VCaP (cell line): Measurements from ENCODE around the gene PRPH2.
"Not testable (repeated sequence)": the region's sequence is repeated elsewhere in the genome, so short reads cannot be mapped to it uniquely, and the experiment has no call there.

Source experiments
- H3K27ac ChIP-seq: fragments of 450-650 bp; 2 replicates; pipeline ENCODE4 v1.5.1; 2017
- CTCF ChIP-seq: fragments of 450-650 bp; conservative IDR thresholded peaks from 2 replicates; pipeline ENCODE4 v1.5.1; 2017; ENCODE audit warnings: mild to moderate bottlenecking, moderate library complexity

The PRPH2 gene

GRCh38 chr6:42707595-42707994, 14.8 kb downstream of the PRPH2 start:
- H3K27ac ChIP-seq, result no peak overlapping the region
- TF ChIP-seq CTCF, result no peak

GRCh38 chr6:42704937-42705374, 17.4 kb downstream of the PRPH2 start:
- TF ChIP-seq CTCF, result no peak
- no peak overlapping the region for H3K27ac ChIP-seq

- H3K27ac ChIP-seq, result no peak overlapping the region
- TF ChIP-seq CTCF, result no peak
These were observed 18.0 kb downstream of the PRPH2 start for GRCh38 chr6:42704251-42704936.

- not testable (repeated sequence) for H3K27ac ChIP-seq
These were observed 19.6 kb downstream of the PRPH2 start for GRCh38 chr6:42702786-42703185.

- no peak overlapping the region for H3K27ac ChIP-seq
- TF ChIP-seq CTCF, result no peak
These were observed 20.2 kb downstream of the PRPH2 start for GRCh38 chr6:42702200-42702599.

GRCh38 chr6:42698217-42698616, 24.2 kb downstream of the PRPH2 start:
- no peak for TF ChIP-seq CTCF
- no peak overlapping the region for H3K27ac ChIP-seq

GRCh38 chr6:42697268-42697655, 25.1 kb downstream of the PRPH2 start:
- TF ChIP-seq CTCF, result no peak
- H3K27ac ChIP-seq, result no peak overlapping the region

- H3K27ac ChIP-seq, result no peak overlapping the region
- TF ChIP-seq CTCF, result no peak
These were observed 25.7 kb downstream of the PRPH2 start for GRCh38 chr6:42696526-42697267.
